NT2/D1 (cell line): ENCODE data around the gene LRRC8A.
"Not testable (repeated sequence)": the region's sequence is repeated elsewhere in the genome, so short reads cannot be mapped to it uniquely, and the experiment has no call there.

Experiments
- SUZ12 ChIP-seq: IDR thresholded peaks from 2 replicates; pipeline ENCODE4 v1.6.1; 2011; ENCODE audit not compliant: insufficient read length, insufficient read depth; ENCODE audit errors: extremely low read depth
- YY1 ChIP-seq: IDR thresholded peaks from 2 replicates; pipeline ENCODE4 v1.6.1; 2011; ENCODE audit not compliant: insufficient read length, insufficient read depth
- ZNF274 ChIP-seq: IDR thresholded peaks from 2 replicates; pipeline ENCODE4 v1.6.1; 2011; ENCODE audit warnings: mild to moderate bottlenecking, low read depth, low read length

DNA sequence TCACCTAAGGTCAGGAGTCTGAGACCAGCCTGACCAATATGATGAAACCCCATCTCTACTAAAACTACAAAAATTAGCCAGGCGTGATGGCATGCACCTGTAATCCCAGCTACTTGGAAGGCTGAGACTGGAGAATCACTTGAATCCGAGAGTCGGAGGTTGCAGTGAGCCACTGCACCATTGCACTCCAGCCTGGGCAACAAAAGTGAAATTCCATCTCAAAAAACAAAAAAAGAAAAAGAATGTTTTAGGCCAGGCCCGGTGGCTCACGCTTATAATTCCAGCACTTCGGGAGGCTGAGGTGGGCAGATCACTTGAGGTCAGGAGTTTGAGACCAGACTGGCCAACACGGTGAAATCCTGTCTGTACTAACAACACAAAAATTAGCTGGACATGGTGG, 23.5 kb upstream of the LRRC8A start:
- not testable (repeated sequence) for TF ChIP-seq SUZ12, ZNF274, YY1
